Posterior vena cava (tissue), 2 donors: ENCODE data around the gene EZH1. TPM values are rescaled to one million over a fixed set of nuclear protein-coding genes. Genes with fewer than 3 reads are reported as not detected.
"Not testable (repeated sequence)": the region's sequence is repeated elsewhere in the genome, so short reads cannot be mapped to it uniquely, and the experiment has no call there.

Experiments used
- DNase-seq: peaks from one replicate; pipeline ENCODE4 v3.0.0-alpha.2; 2020; ENCODE audit warnings: low spot score
- intact Hi-C, 2 donors: fragments of 100-400 bp; cut with DNase I; formaldehyde crosslinking; loops; one replicate each; pipeline versions ENCODE4 v1.14.1 to v1.14.2; 2022 to 2023
- microRNA-seq, 2 donors: library from miRNA; unstranded; fragments of <30 nt; microRNA quantifications; one replicate each; pipeline ENCODE4 v1.2.0, GENCODE V29; 2020 to 2021; ENCODE audit warnings: borderline microRNAs expressed in 2 of 2
- total RNA-seq, 2 donors: library from RNA; stranded (reverse); fragmentation: NEBNext Ultra II Directional; extraction: Animal tissue kit (Norgen Biotek cat#: 25700); gene quantifications; one replicate each; pipeline ENCODE4 v1.2.1, GENCODE V29; 2021
- donor health status: DM: yes; HTN: yes; CAD: no.
- donor health status: DM: yes; HTN: yes; CAD: no.

Gene EZH1
- total RNA-seq, 2 donors from 2014 or later: 50.2 to 53.5 TPM

DNA sequence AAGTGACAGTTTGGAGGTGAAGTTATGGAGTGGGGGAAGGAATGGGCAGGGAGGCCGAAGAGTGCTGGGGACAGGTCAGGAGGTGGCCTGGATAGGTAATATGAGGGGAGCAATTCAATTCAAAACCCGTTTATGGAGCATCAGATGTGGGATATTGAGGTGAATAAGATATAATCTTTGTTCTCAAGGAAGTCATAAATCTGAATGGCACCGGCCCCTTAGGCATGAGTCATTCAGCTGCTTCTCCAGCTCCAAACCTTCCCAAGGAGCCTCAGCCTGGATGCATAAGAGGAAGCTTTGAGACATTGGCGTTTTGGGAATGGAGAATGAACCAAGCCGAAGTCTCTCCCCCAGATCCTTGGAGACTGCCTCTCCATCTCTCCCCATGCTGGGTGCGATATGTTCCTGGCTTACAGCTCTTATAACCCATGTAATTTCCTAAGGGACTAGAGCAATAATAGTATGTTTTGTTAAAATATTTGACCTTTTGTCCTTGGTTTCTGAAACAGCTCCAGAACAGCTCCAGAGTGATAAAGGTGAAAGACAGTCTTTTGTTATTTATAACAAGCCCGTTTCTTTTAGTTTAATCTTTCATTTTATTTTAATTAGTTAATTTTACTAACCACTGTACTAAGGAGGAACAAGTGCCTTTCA lies 84.0 kb downstream of the EZH1 start:
- DNase-seq: peak; percentile 17
- intact Hi-C loops: loop anchor here in 1 of 2 donors (5.0 kb wide), 1 partner anchor 49 kb away; no protein-coding TSS in a partner anchor

- intact Hi-C loops: loop anchor here in 1 of 2 donors (5.0 kb wide), 1 partner anchor 48 kb away; no protein-coding TSS in a partner anchor
- DNase-seq: not testable (repeated sequence)
These were observed 84.9 kb downstream of the EZH1 start for GRCh38 chr17:42659932-42660274.

DNA sequence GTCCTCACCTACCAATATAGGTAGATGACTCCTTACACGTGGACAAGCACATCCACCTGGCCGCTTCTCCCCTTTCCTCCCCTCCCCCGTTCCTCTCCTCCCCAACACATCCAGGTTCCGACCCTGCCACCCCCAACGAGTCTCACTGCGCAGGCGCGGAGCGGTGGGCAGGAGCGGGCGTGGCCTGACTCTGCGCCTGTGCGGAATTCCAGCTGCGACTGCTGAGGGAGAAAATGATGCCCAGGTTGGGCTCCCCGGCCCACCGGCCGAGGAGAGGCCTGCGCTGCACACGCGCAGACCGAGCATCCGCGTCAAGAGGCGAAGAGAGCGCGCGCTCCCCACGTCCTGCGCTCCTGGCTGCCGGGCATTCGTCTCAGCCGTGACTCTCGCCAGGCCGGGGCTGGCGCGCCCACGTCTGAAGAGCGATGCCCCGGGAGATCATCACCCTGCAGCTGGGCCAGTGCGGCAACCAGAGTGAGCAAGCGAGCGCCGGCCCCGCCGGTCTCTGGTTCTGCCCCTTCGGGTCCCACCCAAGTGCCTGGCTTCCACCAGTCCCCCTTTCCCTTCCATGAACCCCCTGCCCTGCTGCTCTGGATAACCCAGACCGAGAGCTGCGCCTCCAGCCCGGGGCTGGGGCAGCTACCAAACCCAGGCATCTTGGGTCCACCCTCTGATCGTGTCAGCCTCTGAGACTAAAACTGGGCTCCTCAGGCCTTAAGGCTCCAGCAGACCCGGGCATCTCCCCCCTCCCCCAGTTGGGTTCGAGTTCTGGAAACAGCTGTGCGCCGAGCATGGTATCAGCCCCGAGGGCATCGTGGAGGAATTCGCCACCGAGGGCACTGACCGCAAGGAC lies 85.5 kb downstream of the EZH1 start, which contains the start of gene TUBG2:
Gene TUBG2 (plus strand): TSS at position 206 of the 853 bp plus-strand sequence. CDS start 220 bp downstream, at position 426.
- intact Hi-C loops: no loop called here
- DNase-seq: peak; percentile 95

DNA sequence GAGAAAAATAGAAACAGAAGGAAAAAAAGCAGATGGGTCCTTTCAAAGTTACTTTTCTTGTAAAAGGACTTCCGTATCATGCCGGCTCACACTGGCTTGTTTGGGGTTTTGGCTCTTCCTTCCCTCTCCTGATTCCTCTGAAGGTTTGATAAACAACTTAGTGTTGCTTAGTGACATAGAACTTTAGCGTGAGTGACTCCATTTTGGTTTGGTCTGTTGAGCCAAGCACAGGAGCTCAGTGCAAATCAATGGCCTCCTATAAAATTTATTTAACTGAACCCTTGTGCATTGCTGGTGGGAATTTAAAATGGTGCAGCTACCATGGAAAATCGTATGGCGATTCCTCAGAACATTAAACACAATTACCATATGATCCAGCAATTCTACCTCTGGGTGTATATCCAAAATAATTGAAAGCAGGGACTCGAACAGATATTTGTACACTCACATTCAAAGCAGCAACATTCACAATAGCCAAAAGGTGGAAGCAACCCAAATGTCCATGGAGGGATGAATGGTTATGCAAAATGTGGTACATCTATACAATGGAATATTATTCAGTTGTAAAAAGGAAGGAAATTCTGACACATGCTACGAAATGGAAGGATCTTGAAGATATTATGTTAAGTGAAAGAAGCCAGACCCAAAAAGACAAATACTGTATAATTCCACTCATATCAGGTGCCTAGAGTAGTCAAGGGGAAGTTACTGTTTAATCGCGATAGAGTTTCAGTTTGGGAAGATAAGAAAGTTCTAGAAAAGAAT lies 86.8 kb downstream of the EZH1 start:
- intact Hi-C loops: no loop called here

GRCh38 chr17:42655528-42655927 lies 89.3 kb downstream of the EZH1 start:
- intact Hi-C loops: no loop called here
- no peak for DNase-seq

More for the DNA sequence above, 86.8 kb downstream of the EZH1 start:
- DNase-seq: no peak

GRCh38 chr17:42653179-42654124 lies 91.4 kb downstream of the EZH1 start:
- intact Hi-C loops: no loop called here
- DNase-seq: peak; percentile 93

- no peak for DNase-seq
- intact Hi-C loops: no loop called here
These were observed 93.4 kb downstream of the EZH1 start for GRCh38 chr17:42651392-42651791.

Small RNA genes lying within 50 kb of the gene (microRNA-seq; reads per million reads assigned to microRNA genes)
- 0.78 to 2.6 reads per million in 2 donors for gene MIR6780A

Other genes with a start within 250 kb of the EZH1 start
- gene NAGLU, start 208.8 kb downstream of the EZH1 start, total RNA-seq: 10 to 100 TPM; 27.1 to 36.0 TPM
- gene HSD17B1, start 192.1 kb downstream of the EZH1 start, total RNA-seq: 1 to 10 TPM in 1 of 2 donors, under 1 TPM in 1; 0.67 to 1.2 TPM
- gene COASY, start 182.9 kb downstream of the EZH1 start, total RNA-seq: 10 to 100 TPM; 34.0 TPM
- gene MLX, start 177.9 kb downstream of the EZH1 start, total RNA-seq: 10 to 100 TPM; 27.5 to 28.5 TPM
- gene PSMC3IP, start 167.3 kb downstream of the EZH1 start, total RNA-seq: 1 to 10 TPM; 4.1 to 4.7 TPM
- gene RETREG3, start 135.7 kb downstream of the EZH1 start, total RNA-seq: 10 to 100 TPM; 34.6 to 42.0 TPM
- 10 to 100 TPM; 32.9 to 39.9 TPM for gene TUBG1, start 135.4 kb downstream of the EZH1 start, total RNA-seq
- gene TUBG2, start 85.8 kb downstream of the EZH1 start, total RNA-seq: 10 to 100 TPM; 17.9 to 19.8 TPM
- gene PLEKHH3, start 68.0 kb downstream of the EZH1 start, total RNA-seq: 10 to 100 TPM; 22.2 to 24.8 TPM
- 1 to 10 TPM; 1.7 to 2.5 TPM for gene CCR10, start 63.2 kb downstream of the EZH1 start, total RNA-seq
- 10 to 100 TPM; 11.0 to 24.8 TPM for gene CNTNAP1, start 62.5 kb downstream of the EZH1 start, total RNA-seq
- gene RAMP2, start 16.2 kb upstream of the EZH1 start, total RNA-seq: 10 to 100 TPM; 46.3 to 56.8 TPM
- gene VPS25, start 28.4 kb upstream of the EZH1 start, total RNA-seq: 10 to 100 TPM; 25.9 to 35.1 TPM
- under 1 TPM in 1 of 2 donors, not detected in 1; 0.05 TPM for gene WNK4, start 35.6 kb upstream of the EZH1 start, total RNA-seq
- 10 to 100 TPM; 37.5 to 41.1 TPM for gene COA3, start 53.7 kb upstream of the EZH1 start, total RNA-seq
- gene CNTD1, start 53.8 kb upstream of the EZH1 start, total RNA-seq: under 1 TPM in 1 of 2 donors, not detected in 1; 0.95 TPM
- gene BECN1, start 79.2 kb upstream of the EZH1 start, total RNA-seq: 10 to 100 TPM; 78.6 to 88.3 TPM
- 10 to 100 TPM; 68.2 to 80.6 TPM for gene PSME3, start 88.4 kb upstream of the EZH1 start, total RNA-seq
- under 1 TPM; 0.86 to 0.88 TPM for gene AOC2, start 99.5 kb upstream of the EZH1 start, total RNA-seq
- gene AOC3, start 106.2 kb upstream of the EZH1 start, total RNA-seq: 100 to 1,000 TPM; 223 to 342 TPM
- gene G6PC1, start 155.8 kb upstream of the EZH1 start, total RNA-seq: not detected
- 10 to 100 TPM; 22.7 to 34.2 TPM for gene AARSD1, start 219.4 kb upstream of the EZH1 start, total RNA-seq
- gene PTGES3L, start 235.0 kb upstream of the EZH1 start, total RNA-seq: 10 to 100 TPM in 1 of 2 donors, 1 to 10 TPM in 1; 9.9 to 11.2 TPM
- gene RUNDC1, start 235.5 kb upstream of the EZH1 start, total RNA-seq: 10 to 100 TPM; 10.6 to 14.1 TPM